Measurements from ENCODE around the gene RPL41.
A peak's percentile ranks its signal among the peaks of the same experiment; 100 is the strongest.

Gene RPL41

GRCh38 chr12:56141946-56142784 lies 25.7 kb downstream of the RPL41 start:
- H3K36me3 ChIP-seq (ENCODE audit: insufficient read depth, insufficient read length, low read length), result peaks cover 73% of the 10 kb centered on the region
- H3K9ac ChIP-seq (ENCODE audit: insufficient read length, low read depth), result no peak overlapping the region
- H3K4me3 ChIP-seq (ENCODE audit: insufficient read length, low read depth), result no peak overlapping the region
- no peaks in the 10 kb centered on the region for H3K4me1 ChIP-seq (ENCODE audit: insufficient read depth, insufficient read length)
- H3K27me3 ChIP-seq (ENCODE audit: insufficient read depth, insufficient read length), result no peaks in the 10 kb centered on the region
- DNase-seq (ENCODE audit: low read depth, low spot score), result no peak
- no peaks in the 10 kb centered on the region for H3K9me3 ChIP-seq (ENCODE audit: insufficient read depth, low read length)
- TF ChIP-seq SUZ12 (IDR thresholded peaks at IDR 0.05; ENCODE audit: extremely low read depth, insufficient read depth, insufficient read length) (no peak), YY1 (IDR thresholded peaks at IDR 0.05; ENCODE audit: insufficient read depth, insufficient read length) (no peak), ZNF274 (IDR thresholded peaks at IDR 0.05; ENCODE audit: low read depth, low read length) (no peak)

GRCh38 chr12:56143217-56143616 lies 26.8 kb downstream of the RPL41 start:
- Histone ChIP-seq H3K9ac (ENCODE audit: insufficient read length, low read depth) (no peak overlapping the region), H3K4me1 (ENCODE audit: insufficient read depth, insufficient read length) (no peaks in the 10 kb centered on the region), H3K4me3 (ENCODE audit: insufficient read length, low read depth) (no peak overlapping the region), H3K36me3 (ENCODE audit: insufficient read depth, insufficient read length, low read length) (peaks cover 63% of the 10 kb centered on the region), H3K27me3 (ENCODE audit: insufficient read depth, insufficient read length) (no peaks in the 10 kb centered on the region), H3K9me3 (ENCODE audit: insufficient read depth, low read length) (no peaks in the 10 kb centered on the region)
- no peak for DNase-seq (ENCODE audit: low read depth, low spot score)
- TF ChIP-seq SUZ12 (IDR thresholded peaks at IDR 0.05; ENCODE audit: extremely low read depth, insufficient read depth, insufficient read length), result no peak
- no peak for TF ChIP-seq YY1 (IDR thresholded peaks at IDR 0.05; ENCODE audit: insufficient read depth, insufficient read length)
- TF ChIP-seq ZNF274 (IDR thresholded peaks at IDR 0.05; ENCODE audit: low read depth, low read length), result no peak

- Histone ChIP-seq H3K9ac (ENCODE audit: insufficient read length, low read depth) (no peak overlapping the region), H3K27me3 (ENCODE audit: insufficient read depth, insufficient read length) (no peaks in the 10 kb centered on the region), H3K4me1 (ENCODE audit: insufficient read depth, insufficient read length) (no peaks in the 10 kb centered on the region), H3K4me3 (ENCODE audit: insufficient read length, low read depth) (no peak overlapping the region), H3K9me3 (ENCODE audit: insufficient read depth, low read length) (no peaks in the 10 kb centered on the region), H3K36me3 (ENCODE audit: insufficient read depth, insufficient read length, low read length) (peaks cover 56% of the 10 kb centered on the region)
- TF ChIP-seq ZNF274 (IDR thresholded peaks at IDR 0.05; ENCODE audit: low read depth, low read length) (no peak), SUZ12 (IDR thresholded peaks at IDR 0.05; ENCODE audit: extremely low read depth, insufficient read depth, insufficient read length) (no peak), YY1 (IDR thresholded peaks at IDR 0.05; ENCODE audit: insufficient read depth, insufficient read length) (no peak)
- no peak for DNase-seq (ENCODE audit: low read depth, low spot score)
These were observed 27.4 kb downstream of the RPL41 start for GRCh38 chr12:56143870-56144269.

GRCh38 chr12:56145217-56145616 lies 28.8 kb downstream of the RPL41 start:
- Histone ChIP-seq H3K4me1 (ENCODE audit: insufficient read depth, insufficient read length) (no peaks in the 10 kb centered on the region), H3K4me3 (ENCODE audit: insufficient read length, low read depth) (no peak overlapping the region), H3K9ac (ENCODE audit: insufficient read length, low read depth) (no peak overlapping the region), H3K9me3 (ENCODE audit: insufficient read depth, low read length) (no peaks in the 10 kb centered on the region), H3K36me3 (ENCODE audit: insufficient read depth, insufficient read length, low read length) (peaks cover 44% of the 10 kb centered on the region), H3K27me3 (ENCODE audit: insufficient read depth, insufficient read length) (no peaks in the 10 kb centered on the region)
- DNase-seq (ENCODE audit: low read depth, low spot score), result no peak
- TF ChIP-seq YY1 (IDR thresholded peaks at IDR 0.05; ENCODE audit: insufficient read depth, insufficient read length) (no peak), SUZ12 (IDR thresholded peaks at IDR 0.05; ENCODE audit: extremely low read depth, insufficient read depth, insufficient read length) (no peak), ZNF274 (IDR thresholded peaks at IDR 0.05; ENCODE audit: low read depth, low read length) (no peak)

GRCh38 chr12:56146492-56147460 lies 30.3 kb downstream of the RPL41 start:
- TF ChIP-seq YY1 (IDR thresholded peaks at IDR 0.05; ENCODE audit: insufficient read depth, insufficient read length) (no peak), SUZ12 (IDR thresholded peaks at IDR 0.05; ENCODE audit: extremely low read depth, insufficient read depth, insufficient read length) (no peak), ZNF274 (IDR thresholded peaks at IDR 0.05; ENCODE audit: low read depth, low read length) (no peak)
- Histone ChIP-seq H3K4me1 (ENCODE audit: insufficient read depth, insufficient read length) (no peaks in the 10 kb centered on the region), H3K27me3 (ENCODE audit: insufficient read depth, insufficient read length) (no peaks in the 10 kb centered on the region), H3K4me3 (ENCODE audit: insufficient read length, low read depth) (no peak overlapping the region), H3K9me3 (ENCODE audit: insufficient read depth, low read length) (no peaks in the 10 kb centered on the region), H3K36me3 (ENCODE audit: insufficient read depth, insufficient read length, low read length) (peaks cover 36% of the 10 kb centered on the region), H3K9ac (ENCODE audit: insufficient read length, low read depth) (no peak overlapping the region)
- no peak for DNase-seq (ENCODE audit: low read depth, low spot score)

- Histone ChIP-seq H3K9ac (ENCODE audit: insufficient read length, low read depth) (no peak overlapping the region), H3K36me3 (ENCODE audit: insufficient read depth, insufficient read length, low read length) (peaks cover 17% of the 10 kb centered on the region), H3K4me3 (ENCODE audit: insufficient read length, low read depth) (no peak overlapping the region), H3K4me1 (ENCODE audit: insufficient read depth, insufficient read length) (peaks cover 5% of the 10 kb centered on the region), H3K9me3 (ENCODE audit: insufficient read depth, low read length) (no peaks in the 10 kb centered on the region), H3K27me3 (ENCODE audit: insufficient read depth, insufficient read length) (no peaks in the 10 kb centered on the region)
- no peak for TF ChIP-seq ZNF274 (IDR thresholded peaks at IDR 0.05; ENCODE audit: low read depth, low read length)
- DNase-seq (ENCODE audit: low read depth, low spot score), result no peak
These were observed 34.1 kb downstream of the RPL41 start for GRCh38 chr12:56150563-56150962.

GRCh38 chr12:56151672-56152131 lies 35.3 kb downstream of the RPL41 start:
- H3K4me1 ChIP-seq (ENCODE audit: insufficient read depth, insufficient read length), result peaks cover 5% of the 10 kb centered on the region
- H3K36me3 ChIP-seq (ENCODE audit: insufficient read depth, insufficient read length, low read length), result peaks cover 22% of the 10 kb centered on the region
- H3K4me3 ChIP-seq (ENCODE audit: insufficient read length, low read depth), result peak overlapping the region; percentile 56
- H3K9me3 ChIP-seq (ENCODE audit: insufficient read depth, low read length), result no peaks in the 10 kb centered on the region
- no peaks in the 10 kb centered on the region for H3K27me3 ChIP-seq (ENCODE audit: insufficient read depth, insufficient read length)
- H3K9ac ChIP-seq (ENCODE audit: insufficient read length, low read depth), result peak overlapping the region; percentile 85
- TF ChIP-seq ZNF274 (IDR thresholded peaks at IDR 0.05; ENCODE audit: low read depth, low read length) (no peak), SUZ12 (IDR thresholded peaks at IDR 0.05; ENCODE audit: extremely low read depth, insufficient read depth, insufficient read length) (no peak), YY1 (IDR thresholded peaks at IDR 0.05; ENCODE audit: insufficient read depth, insufficient read length) (no peak)
- DNase-seq (ENCODE audit: low read depth, low spot score), result peak; percentile 58
